ENCODE data around the gene ACAD11. TPM values are rescaled to one million over a fixed set of nuclear protein-coding genes. Genes with fewer than 3 reads are reported as not detected.
"Not testable (repeated sequence)": the region's sequence is repeated elsewhere in the genome, so short reads cannot be mapped to it uniquely, and the experiment has no call there.

Gene ACAD11
- total RNA-seq, 2 donors from 2014 or later: 28.8 to 52.1 TPM

DNA sequence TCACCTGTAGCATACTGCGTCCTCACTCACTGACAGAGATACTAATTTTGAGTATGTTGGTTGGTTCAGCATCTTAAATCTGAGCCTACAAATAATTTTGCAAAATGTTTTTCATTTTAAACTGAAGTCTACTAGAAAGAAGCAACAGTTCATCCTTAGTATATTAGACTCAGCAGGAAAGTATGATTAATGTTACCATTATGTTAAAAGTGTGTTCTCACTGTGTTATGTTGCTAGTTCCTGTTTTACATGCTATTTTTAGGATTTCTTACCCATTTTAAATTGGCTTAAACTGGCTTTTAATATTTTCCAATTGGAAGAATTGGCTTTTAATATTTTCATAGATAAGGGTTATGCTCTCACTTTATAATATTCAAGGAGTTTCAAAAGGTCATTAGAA, 36.8 kb downstream of the ACAD11 start:
- H3K9me3 ChIP-seq: no peaks in the 10 kb centered on the region
- no peak overlapping the region for H3K4me3 ChIP-seq
- no peaks in the 10 kb centered on the region for H3K27me3 ChIP-seq
- H3K4me1 ChIP-seq: no peaks in the 10 kb centered on the region
- TF ChIP-seq, protein P1, sequence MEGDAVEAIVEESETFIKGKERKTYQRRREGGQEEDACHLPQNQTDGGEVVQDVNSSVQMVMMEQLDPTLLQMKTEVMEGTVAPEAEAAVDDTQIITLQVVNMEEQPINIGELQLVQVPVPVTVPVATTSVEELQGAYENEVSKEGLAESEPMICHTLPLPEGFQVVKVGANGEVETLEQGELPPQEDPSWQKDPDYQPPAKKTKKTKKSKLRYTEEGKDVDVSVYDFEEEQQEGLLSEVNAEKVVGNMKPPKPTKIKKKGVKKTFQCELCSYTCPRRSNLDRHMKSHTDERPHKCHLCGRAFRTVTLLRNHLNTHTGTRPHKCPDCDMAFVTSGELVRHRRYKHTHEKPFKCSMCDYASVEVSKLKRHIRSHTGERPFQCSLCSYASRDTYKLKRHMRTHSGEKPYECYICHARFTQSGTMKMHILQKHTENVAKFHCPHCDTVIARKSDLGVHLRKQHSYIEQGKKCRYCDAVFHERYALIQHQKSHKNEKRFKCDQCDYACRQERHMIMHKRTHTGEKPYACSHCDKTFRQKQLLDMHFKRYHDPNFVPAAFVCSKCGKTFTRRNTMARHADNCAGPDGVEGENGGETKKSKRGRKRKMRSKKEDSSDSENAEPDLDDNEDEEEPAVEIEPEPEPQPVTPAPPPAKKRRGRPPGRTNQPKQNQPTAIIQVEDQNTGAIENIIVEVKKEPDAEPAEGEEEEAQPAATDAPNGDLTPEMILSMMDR (IDR thresholded peaks at IDR 0.05): no peak
- no peak for TF ChIP-seq POLR2A (IDR thresholded peaks at IDR 0.05)
- WGBS, 2 donors: 83 to 85% methylated on average over 1 of the region's 1 CpG
- peaks cover 0 to 6% of the 10 kb centered on the region in 2 donors for H3K36me3 ChIP-seq (replicated peaks in 1 of 2; ENCODE audit: insufficient read depth in 1 of 2, low read depth in 2 of 2)
- DNase-seq (no peak), ATAC-seq (no peak)
- intact Hi-C loops (cut with DNase I): no loop called here
- no peak overlapping the region for H3K27ac ChIP-seq

DNA sequence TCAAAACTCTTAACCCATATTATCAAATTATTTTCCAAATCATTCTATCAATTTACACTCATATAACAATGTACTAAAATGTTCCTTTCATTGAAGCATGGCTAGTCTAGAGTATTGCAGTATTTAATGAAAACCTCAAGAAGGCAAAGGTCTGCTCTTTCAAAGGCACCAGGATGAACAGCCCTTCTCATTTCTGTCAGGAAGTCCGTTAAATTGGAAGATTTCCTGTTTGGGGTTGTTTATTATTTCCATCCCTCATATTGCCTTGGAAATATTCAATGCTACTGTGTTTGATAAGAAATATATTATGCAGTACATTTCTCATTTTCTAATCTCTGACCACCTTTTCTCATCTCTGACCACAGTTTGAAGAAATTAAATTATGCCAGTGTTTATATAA, 37.5 kb downstream of the ACAD11 start:
- H3K27ac ChIP-seq: no peak overlapping the region
- ATAC-seq (no peak), DNase-seq (no peak)
- no peak for TF ChIP-seq POLR2A (IDR thresholded peaks at IDR 0.05)
- TF ChIP-seq, protein P1 (IDR thresholded peaks at IDR 0.05): no peak
- H3K27me3 ChIP-seq: no peaks in the 10 kb centered on the region
- WGBS, 2 donors: 69 to 75% methylated on average over 1 of the region's 1 CpG
- intact Hi-C loops (cut with DNase I): no loop called here
- H3K4me1 ChIP-seq: no peaks in the 10 kb centered on the region
- H3K4me3 ChIP-seq: no peak overlapping the region
- H3K9me3 ChIP-seq: no peaks in the 10 kb centered on the region
- peaks cover 0 to 5% of the 10 kb centered on the region in 2 donors for H3K36me3 ChIP-seq (replicated peaks in 1 of 2; ENCODE audit: insufficient read depth in 1 of 2, low read depth in 2 of 2)

DNA sequence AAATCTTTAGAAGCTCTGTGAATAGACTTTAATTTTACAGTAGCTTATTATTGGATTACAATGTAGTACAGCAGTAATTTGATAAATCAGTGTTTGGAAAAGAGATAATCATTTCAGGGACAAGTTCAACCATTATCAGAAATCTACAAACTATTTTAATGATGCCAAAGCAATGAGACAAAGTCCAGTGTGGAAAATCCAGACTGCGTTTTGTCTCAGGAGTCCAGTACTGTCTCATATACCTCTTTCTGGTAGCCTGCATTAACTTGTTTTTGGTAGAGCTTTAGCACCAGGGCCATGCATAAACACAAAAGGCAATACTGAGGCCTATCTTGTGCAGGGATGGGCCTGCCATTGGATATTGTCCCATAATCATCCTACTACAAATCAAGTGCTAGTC, 42.8 kb downstream of the ACAD11 start:
- Histone ChIP-seq H3K4me3 (no peak overlapping the region), H3K36me3 (replicated peaks in 1 of 2; ENCODE audit: insufficient read depth in 1 of 2, low read depth in 2 of 2) (no peaks in the 10 kb centered on the region), H3K9me3 (no peaks in the 10 kb centered on the region), H3K27me3 (no peaks in the 10 kb centered on the region), H3K27ac (no peak overlapping the region), H3K4me1 (no peaks in the 10 kb centered on the region)
- intact Hi-C loops (cut with DNase I): no loop called here
- DNase-seq (no peak), ATAC-seq (no peak)
- TF ChIP-seq POLR2A (IDR thresholded peaks at IDR 0.05): no peak
- TF ChIP-seq, protein P1 (IDR thresholded peaks at IDR 0.05): no peak
- 28 to 48% methylated on average over 1 of the region's 1 CpG for WGBS, 2 donors

DNA sequence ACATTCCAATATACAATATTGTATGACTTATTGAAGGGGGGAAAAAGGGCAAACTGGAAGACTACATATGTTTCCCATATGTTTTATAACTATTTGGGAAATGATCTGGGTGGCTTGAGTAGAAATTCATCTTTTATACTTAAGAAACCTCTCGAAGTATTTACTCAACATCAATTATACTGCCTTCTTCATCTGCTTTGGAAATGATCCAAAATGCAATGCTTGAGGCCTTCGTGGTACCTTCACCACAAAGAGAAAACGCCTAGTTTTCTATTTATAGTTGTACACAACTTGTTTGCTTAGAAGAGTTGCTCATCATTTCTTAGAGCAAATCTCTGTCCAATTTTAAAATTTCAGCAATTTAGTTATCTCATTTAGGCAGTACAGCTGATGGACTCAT, 43.7 kb downstream of the ACAD11 start:
- no peaks in the 10 kb centered on the region for H3K36me3 ChIP-seq (replicated peaks in 1 of 2; ENCODE audit: insufficient read depth in 1 of 2, low read depth in 2 of 2)
- no peak for ATAC-seq
- H3K27me3 ChIP-seq: no peaks in the 10 kb centered on the region
- no peak overlapping the region for H3K4me3 ChIP-seq
- H3K4me1 ChIP-seq: no peaks in the 10 kb centered on the region
- TF ChIP-seq POLR2A (IDR thresholded peaks at IDR 0.05): no peak
- TF ChIP-seq, protein P1 (IDR thresholded peaks at IDR 0.05): no peak
- WGBS, 2 donors: 70 to 88% methylated on average over 3 of the region's 3 CpGs
- no peak overlapping the region for H3K27ac ChIP-seq
- DNase-seq: no peak
- H3K9me3 ChIP-seq: no peaks in the 10 kb centered on the region
- intact Hi-C loops (cut with DNase I): no loop called here

DNA sequence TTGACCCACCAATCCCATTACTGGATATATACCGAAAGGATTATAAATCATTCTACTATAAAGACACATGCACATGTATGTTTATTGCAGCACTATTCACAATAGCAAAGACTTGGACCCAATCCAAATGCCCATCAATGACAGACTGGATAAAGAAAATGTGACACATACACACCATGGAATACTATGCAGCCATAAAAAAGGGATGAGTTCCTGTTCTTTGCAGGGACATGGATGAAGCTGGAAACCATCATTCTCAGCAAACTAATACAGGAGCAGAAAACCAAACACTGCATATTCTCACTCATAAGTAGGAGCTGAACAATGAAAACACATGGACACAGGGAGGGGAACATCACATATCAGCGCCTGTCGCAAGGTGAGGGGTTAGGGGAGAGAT, 44.3 kb downstream of the ACAD11 start:
- intact Hi-C loops (cut with DNase I); H3K4me3 ChIP-seq; H3K4me1 ChIP-seq; DNase-seq; H3K36me3 ChIP-seq (replicated peaks in 1 of 2; ENCODE audit: insufficient read depth in 1 of 2, low read depth in 2 of 2); H3K27ac ChIP-seq; H3K9me3 ChIP-seq; ATAC-seq; H3K27me3 ChIP-seq: not testable (repeated sequence)
- 95 to 98% methylated on average over 3 of the region's 3 CpGs for WGBS, 2 donors

DNA sequence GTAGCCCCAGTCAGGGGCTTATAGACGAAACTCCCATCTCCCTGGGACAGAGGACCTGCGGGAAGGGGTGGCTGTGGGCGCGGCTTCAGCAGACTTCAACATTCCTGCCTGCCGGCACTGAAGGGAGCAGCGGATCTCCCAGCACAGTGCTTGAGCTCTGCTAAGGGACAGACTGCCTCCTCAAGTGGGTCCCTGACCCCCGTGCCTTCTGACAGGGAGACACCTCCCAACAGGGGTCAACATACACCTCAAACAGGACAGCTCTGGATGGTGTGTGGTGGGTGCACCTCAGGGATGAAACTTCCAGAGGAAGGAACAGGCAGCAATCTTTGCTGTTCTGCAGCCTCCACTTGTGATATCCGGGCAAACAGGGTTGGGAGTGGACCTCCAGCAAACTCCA, 53.0 kb downstream of the ACAD11 start:
- 89 to 98% methylated on average over 8 of the region's 8 CpGs for WGBS, 2 donors
- ATAC-seq; H3K9me3 ChIP-seq; H3K36me3 ChIP-seq (replicated peaks in 1 of 2; ENCODE audit: insufficient read depth in 1 of 2, low read depth in 2 of 2); H3K27me3 ChIP-seq; H3K27ac ChIP-seq; H3K4me1 ChIP-seq; intact Hi-C loops (cut with DNase I); DNase-seq; H3K4me3 ChIP-seq: not testable (repeated sequence)

Measured in body of pancreas (tissue), 4 donors.